Uterus (tissue), 4 donors: Measurements from ENCODE around the gene LSS. TPM values are rescaled to one million over a fixed set of nuclear protein-coding genes. Genes with fewer than 3 reads are reported as not detected.
"Not testable (repeated sequence)": the region's sequence is repeated elsewhere in the genome, so short reads cannot be mapped to it uniquely, and the experiment has no call there.

Source experiments
- DNase-seq, 2 donors: peaks; one replicate each; pipeline ENCODE4 v3.0.0-alpha.2; 2019 to 2020
- H3K27ac ChIP-seq, 2 donors: fragments of 200-600 bp; sonication (generic); 1 replicate in 1 of 2; 2 replicates in 1 of 2; pipeline ENCODE4 v1.5.1; 2016 to 2018
- H3K27me3 ChIP-seq, 2 donors: fragments of 200-600 bp; sonication (generic); one replicate each; pipeline ENCODE4 v1.5.1; 2018 to 2019; ENCODE audit warnings: control low read depth in 1 of 2
- H3K36me3 ChIP-seq, 2 donors: fragments of 200-600 bp; sonication (generic); one replicate each; pipeline ENCODE4 v1.5.1; 2019; ENCODE audit warnings: control low read depth in 1 of 2
- H3K4me1 ChIP-seq, 2 donors: fragments of 200-600 bp; sonication (generic); one replicate each; pipeline ENCODE4 v1.5.1; 2018 to 2019; ENCODE audit warnings: control low read depth in 1 of 2
- H3K4me3 ChIP-seq, 2 donors: fragments of 200-600 bp; sonication (generic); 1 replicate in 1 of 2; 2 replicates in 1 of 2; pipeline ENCODE4 v1.5.1; 2018 to 2019; ENCODE audit warnings: mild to moderate bottlenecking in 1 of 2
- H3K9me3 ChIP-seq, 2 donors: fragments of 200-600 bp; sonication (generic); one replicate each; pipeline ENCODE4 v1.5.1; 2019; ENCODE audit warnings: control low read depth in 1 of 2
- POLR2A ChIP-seq, 2 donors: fragments of 450-650 bp; IDR thresholded peaks; one replicate each; pipeline ENCODE4 v1.6.1; 2016; ENCODE audit warnings: antibody characterized with exemption in 2 of 2, mild to moderate bottlenecking in 1 of 2, moderate library complexity in 1 of 2
- intact Hi-C: fragments of 100-400 bp; cut with DNase I; formaldehyde crosslinking; loops from one replicate; pipeline ENCODE4 v1.15.1; 2023; ENCODE audit warnings: low total_unique reads
- total RNA-seq, 4 donors: library from RNA; depleted of rRNA in 3 of 4; stranded (reverse); fragments of >200 nt in 3 of 4; gene quantifications; one replicate each; pipeline versions ENCODE4 v1.1.0 to v1.2.4, GENCODE V29; 2014 to 2023
- TF ChIP-seq, protein P1 (sequence below), 4 experiments: fragments of 200-600 bp in 2 of 4; fragments of 450-650 bp in 2 of 4; sonication (generic) in 2 of 4; IDR thresholded peaks; one replicate each; pipeline ENCODE4 v1.5.1; 2016 to 2019; ENCODE audit warnings: antibody characterized with exemption in 4 of 4, mild to moderate bottlenecking in 2 of 4, moderate library complexity in 1 of 4
- donor health status: DM: yes; HTN: yes; CAD: no.

Gene LSS
- total RNA-seq, 4 donors from 2014 or later: 35.4 to 94.0 (median 41.5) TPM

DNA sequence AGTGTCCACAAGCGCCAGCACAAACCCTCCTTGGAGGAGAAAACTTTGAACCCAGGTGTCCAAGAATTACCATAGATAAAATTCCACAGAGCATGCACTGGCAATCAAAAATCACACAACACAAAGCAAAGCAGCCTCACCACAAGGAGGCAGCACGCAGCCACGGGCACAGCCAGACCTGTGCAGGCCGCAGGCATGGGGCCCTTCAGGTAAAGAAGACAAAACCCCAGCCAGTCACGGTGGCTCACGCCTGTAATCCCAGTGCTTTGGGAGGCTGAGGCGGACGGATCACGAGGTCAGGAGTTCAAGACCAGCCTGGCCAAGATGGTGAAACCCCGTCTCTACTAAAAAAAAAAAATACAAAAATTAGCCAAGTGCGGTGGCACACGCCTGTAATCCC lies 81.1 kb downstream of the LSS start:
- peak; percentile 11 to 18 for DNase-seq
- intact Hi-C loops: not testable (repeated sequence)

DNA sequence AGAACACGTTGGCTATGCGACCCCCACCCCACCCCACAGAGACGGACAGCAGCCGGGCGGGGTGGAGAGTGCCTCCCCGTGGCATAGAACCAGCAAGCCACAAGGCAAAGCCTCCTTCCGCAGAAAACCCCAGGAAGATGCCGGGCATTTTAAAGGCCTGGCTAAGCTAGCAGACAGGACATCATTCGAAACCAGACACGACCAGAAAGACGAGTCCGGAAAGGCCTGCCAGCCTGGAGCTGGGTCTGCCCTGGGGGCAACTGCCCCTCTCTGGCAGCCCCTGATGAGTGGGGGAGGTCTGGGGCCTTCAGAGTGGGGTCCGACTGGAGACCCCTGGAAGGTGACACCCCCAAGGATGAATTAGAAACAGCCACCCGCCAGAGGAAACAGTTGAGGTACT lies 81.7 kb downstream of the LSS start:
- no peaks in the 10 kb centered on the region for H3K4me1 ChIP-seq
- no peaks in the 10 kb centered on the region for H3K36me3 ChIP-seq
- H3K27me3 ChIP-seq: no peaks in the 10 kb centered on the region
- no peak overlapping the region for H3K4me3 ChIP-seq
- peak; percentile 9 to 13 for DNase-seq
- intact Hi-C loops: no loop called here
- H3K27ac ChIP-seq: no peak overlapping the region
- H3K9me3 ChIP-seq: no peaks in the 10 kb centered on the region
- no peak for TF ChIP-seq POLR2A (IDR thresholded peaks at IDR 0.05)
- TF ChIP-seq, protein P1, sequence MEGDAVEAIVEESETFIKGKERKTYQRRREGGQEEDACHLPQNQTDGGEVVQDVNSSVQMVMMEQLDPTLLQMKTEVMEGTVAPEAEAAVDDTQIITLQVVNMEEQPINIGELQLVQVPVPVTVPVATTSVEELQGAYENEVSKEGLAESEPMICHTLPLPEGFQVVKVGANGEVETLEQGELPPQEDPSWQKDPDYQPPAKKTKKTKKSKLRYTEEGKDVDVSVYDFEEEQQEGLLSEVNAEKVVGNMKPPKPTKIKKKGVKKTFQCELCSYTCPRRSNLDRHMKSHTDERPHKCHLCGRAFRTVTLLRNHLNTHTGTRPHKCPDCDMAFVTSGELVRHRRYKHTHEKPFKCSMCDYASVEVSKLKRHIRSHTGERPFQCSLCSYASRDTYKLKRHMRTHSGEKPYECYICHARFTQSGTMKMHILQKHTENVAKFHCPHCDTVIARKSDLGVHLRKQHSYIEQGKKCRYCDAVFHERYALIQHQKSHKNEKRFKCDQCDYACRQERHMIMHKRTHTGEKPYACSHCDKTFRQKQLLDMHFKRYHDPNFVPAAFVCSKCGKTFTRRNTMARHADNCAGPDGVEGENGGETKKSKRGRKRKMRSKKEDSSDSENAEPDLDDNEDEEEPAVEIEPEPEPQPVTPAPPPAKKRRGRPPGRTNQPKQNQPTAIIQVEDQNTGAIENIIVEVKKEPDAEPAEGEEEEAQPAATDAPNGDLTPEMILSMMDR (IDR thresholded peaks at IDR 0.05): no peak

More for the DNA sequence above, 81.1 kb downstream of the LSS start:
- not testable (repeated sequence) for H3K36me3 ChIP-seq, H3K4me3 ChIP-seq, H3K4me1 ChIP-seq, H3K27ac ChIP-seq, H3K27me3 ChIP-seq, H3K9me3 ChIP-seq
- TF ChIP-seq, protein P1 (IDR thresholded peaks at IDR 0.05): peak in 2 of 4 experiments; percentile 17 to 24

DNA sequence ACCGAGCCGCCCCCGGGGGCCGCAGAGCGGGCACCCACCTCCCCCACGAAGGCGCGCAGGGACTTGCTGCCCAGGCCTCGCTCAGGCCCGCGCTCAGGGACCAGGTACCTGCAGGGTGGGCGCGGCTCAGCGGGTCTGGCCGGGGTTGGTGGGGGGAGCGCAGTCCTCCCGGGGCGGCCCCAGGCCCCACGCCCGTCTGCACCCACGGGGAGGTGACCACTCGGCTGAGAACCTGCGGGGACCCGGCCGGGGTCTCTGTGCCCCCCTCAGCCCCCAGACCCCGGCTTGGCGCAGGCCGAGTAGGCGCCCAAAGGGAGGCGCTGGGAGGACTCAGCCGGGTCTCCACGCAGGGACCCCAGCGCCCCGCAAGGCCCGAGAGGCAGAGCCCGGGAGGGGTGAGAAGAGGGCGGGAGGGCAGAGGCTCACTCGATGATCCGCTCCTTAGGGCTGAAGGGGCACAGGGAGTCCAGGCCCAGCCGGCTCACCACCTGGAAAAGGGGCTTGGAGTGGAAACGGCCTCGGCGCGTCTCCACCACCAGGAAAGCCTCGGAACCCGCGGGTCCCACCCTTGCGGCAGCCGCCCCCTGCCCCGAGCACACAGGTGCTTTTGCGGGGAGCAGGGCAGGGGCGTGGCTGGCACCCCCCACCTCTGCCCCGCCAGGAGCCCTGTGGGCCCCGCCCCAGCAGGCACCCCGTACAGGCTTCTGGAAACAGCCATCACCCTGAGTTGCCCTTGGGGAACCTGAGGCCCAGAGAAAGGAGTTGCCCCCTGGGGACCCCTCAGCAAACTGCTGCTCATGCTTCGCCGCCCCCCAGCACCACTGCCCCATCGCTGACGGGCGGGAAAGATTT lies 82.5 kb downstream of the LSS start:
- Histone ChIP-seq H3K9me3 (no peaks in the 10 kb centered on the region), H3K36me3 (no peaks in the 10 kb centered on the region), H3K27ac (no peak overlapping the region), H3K4me1 (no peaks in the 10 kb centered on the region), H3K4me3 (no peak overlapping the region), H3K27me3 (no peaks in the 10 kb centered on the region)
- intact Hi-C loops: no loop called here
- DNase-seq: peak; percentile 14 to 15
- TF ChIP-seq, protein P1 (IDR thresholded peaks at IDR 0.05): no peak
- no peak for TF ChIP-seq POLR2A (IDR thresholded peaks at IDR 0.05)

DNA sequence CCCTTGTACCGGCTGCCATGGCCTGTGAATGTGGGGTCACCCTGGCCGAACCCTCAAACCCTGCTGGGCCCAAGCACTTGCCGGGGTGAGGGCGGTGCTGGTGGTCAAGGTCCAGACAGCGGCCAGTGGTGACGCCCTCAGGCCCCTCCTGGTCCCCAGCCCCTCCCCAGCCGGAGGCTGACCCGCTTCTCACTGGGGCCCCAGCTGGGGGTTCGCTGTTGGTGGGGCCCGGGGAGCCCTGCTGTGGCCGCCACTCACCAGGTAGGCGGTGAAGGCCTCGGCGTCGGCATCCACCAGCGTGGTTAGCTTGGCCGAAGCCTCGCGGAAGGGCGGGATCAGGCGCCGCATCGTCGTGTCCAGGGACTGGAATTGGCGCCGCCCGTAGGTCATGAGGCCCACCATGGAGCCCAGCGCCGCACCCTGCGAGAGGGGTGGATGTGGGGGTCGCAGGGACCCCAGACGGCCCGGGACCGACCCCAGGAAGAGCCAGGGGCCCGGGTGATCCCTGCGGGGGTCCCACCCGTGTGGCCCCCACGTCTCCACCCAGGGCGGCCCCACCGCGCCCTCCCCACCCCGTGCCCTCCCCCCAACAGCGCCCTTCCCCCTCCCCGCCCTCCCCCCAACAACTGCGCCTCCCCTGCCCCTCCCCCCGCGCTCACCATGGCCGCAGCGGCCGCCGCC lies 83.3 kb downstream of the LSS start:
- H3K27ac ChIP-seq: no peak overlapping the region
- TF ChIP-seq POLR2A (IDR thresholded peaks at IDR 0.05): no peak
- TF ChIP-seq, protein P1 (IDR thresholded peaks at IDR 0.05): no peak
- no peaks in the 10 kb centered on the region for H3K36me3 ChIP-seq
- peak; percentile 19 to 21 for DNase-seq
- H3K4me3 ChIP-seq: no peak overlapping the region
- H3K4me1 ChIP-seq: no peaks in the 10 kb centered on the region
- H3K9me3 ChIP-seq: no peaks in the 10 kb centered on the region
- no peaks in the 10 kb centered on the region for H3K27me3 ChIP-seq
- intact Hi-C loops: no loop called here

DNA sequence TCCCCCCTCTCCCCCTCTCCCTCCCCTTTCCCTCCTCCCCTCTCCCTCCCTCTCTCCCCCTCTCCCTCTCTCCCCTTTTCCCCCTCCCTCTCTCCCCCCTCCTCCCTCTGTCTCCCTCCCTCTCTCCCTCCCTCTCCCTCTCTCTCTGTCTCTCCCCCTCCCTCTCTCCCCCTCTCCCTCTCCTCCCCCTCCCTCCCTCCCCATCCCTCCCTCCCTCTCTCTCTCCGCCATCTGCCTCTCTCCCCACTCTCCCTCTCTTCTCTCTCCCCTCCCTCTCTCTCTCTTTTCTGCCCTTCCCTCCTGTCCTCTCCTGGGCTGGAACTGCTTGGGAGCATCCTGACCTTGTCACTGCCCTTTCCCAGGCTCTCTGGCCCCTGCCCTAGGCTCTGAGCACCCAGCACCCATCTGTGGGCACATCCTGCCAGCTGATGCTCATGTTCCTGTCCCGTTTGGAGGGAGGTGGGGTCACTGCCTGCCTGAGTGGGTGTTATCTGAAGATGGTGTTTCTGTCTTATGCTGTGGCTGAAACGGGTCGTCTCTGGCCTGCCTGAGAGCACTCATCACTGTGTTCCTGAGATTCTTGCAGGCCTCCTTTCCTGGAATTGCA lies 84.0 kb downstream of the LSS start:
- Histone ChIP-seq H3K9me3 (no peaks in the 10 kb centered on the region), H3K36me3 (no peaks in the 10 kb centered on the region), H3K4me1 (no peaks in the 10 kb centered on the region), H3K27ac (no peak overlapping the region), H3K27me3 (no peaks in the 10 kb centered on the region), H3K4me3 (no peak overlapping the region)
- DNase-seq: peak in 1 of 2 donors; percentile 13
- intact Hi-C loops: no loop called here
- TF ChIP-seq POLR2A (IDR thresholded peaks at IDR 0.05): no peak
- TF ChIP-seq, protein P1 (IDR thresholded peaks at IDR 0.05): no peak
